B cell (primary cell): ENCODE results near the gene ZNHIT2.

Experiments used
- CTCF ChIP-seq: fragments of 200-600 bp; IDR thresholded peaks from one replicate; pipeline ENCODE4 v1.8.0; 2022; ENCODE audit warnings: antibody characterized with exemption, mild to moderate bottlenecking
- EZH2 ChIP-seq: IDR thresholded peaks from 2 replicates; pipeline ENCODE4 v1.6.1; 2012; ENCODE audit warnings: borderline replicate concordance, low read depth, mild to moderate bottlenecking, moderate library complexity, low read length; ENCODE audit not compliant: insufficient read depth, poor library complexity, severe bottlenecking

DNA sequence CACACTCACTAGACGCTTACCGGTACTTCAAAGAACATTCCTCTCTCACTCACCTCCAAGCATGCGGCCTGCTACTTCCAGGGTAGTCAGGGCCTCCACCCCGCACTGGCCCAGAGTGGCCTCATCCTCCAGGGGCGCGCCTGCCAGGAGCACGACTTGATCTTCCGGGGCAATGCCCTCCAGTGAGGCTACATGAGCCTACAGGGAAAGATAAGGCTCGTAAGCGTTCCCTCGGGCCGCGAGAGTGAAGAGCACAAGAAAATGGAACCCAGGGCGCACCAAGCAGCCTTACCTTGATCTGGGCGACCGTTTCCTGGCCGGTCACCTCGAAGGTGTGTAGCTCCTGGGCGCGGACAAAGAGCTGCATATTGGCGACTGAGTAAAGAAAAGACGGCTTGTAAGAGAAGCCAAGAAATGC lies 4.0 kb upstream of the ZNHIT2 start:
- no peak for TF ChIP-seq CTCF
- TF ChIP-seq EZH2: no peak
